GM23338 (cell line): ENCODE measurements around the gene TM7SF2. TPM values are rescaled to one million over a fixed set of nuclear protein-coding genes. Genes with fewer than 3 reads are reported as not detected.

Experiments
- ATAC-seq: fragments of 200-7000 bp; cut with Tn5 transposase; 3 replicates; pipeline ENCODE4 v1.9.1; 2020
- DNase-seq: peaks from one replicate; pipeline ENCODE4 v3.0.0-alpha.2; 2015; ENCODE audit warnings: low spot score
- H2AFZ ChIP-seq: fragments of 200-600 bp; sonication (generic); 2 replicates; pipeline ENCODE4 v1.8.0; 2016; ENCODE audit warnings: antibody characterized with exemption, mild to moderate bottlenecking, moderate library complexity
- H3F3A ChIP-seq: fragments of 200-600 bp; sonication (generic); replicated peaks from 2 replicates; pipeline ENCODE4 v1.8.0; 2017; ENCODE audit warnings: antibody characterized with exemption, mixed run types, low read depth
- H3K27ac ChIP-seq: fragments of 200-600 bp; sonication (generic); 2 replicates; pipeline ENCODE4 v1.6.1; 2016; ENCODE audit warnings: low read depth
- H3K27me3 ChIP-seq: fragments of 200-600 bp; sonication (generic); 2 replicates; pipeline ENCODE4 v1.8.0; 2016; ENCODE audit warnings: mild to moderate bottlenecking, mixed run types, moderate library complexity; ENCODE audit not compliant: insufficient read depth
- H3K36me3 ChIP-seq: fragments of 200-600 bp; sonication (generic); 2 replicates; pipeline ENCODE4 v1.8.0; 2016; ENCODE audit warnings: mild to moderate bottlenecking; ENCODE audit not compliant: insufficient read depth
- H3K4me1 ChIP-seq: fragments of 200-600 bp; sonication (generic); 2 replicates; pipeline ENCODE4 v1.8.0; 2016; ENCODE audit warnings: mild to moderate bottlenecking, moderate library complexity; ENCODE audit not compliant: insufficient read depth
- H3K4me2 ChIP-seq: fragments of 200-600 bp; sonication (generic); 2 replicates; pipeline ENCODE4 v1.7.1; 2017; ENCODE audit warnings: mixed run types
- H3K4me3 ChIP-seq: fragments of 200-600 bp; sonication (generic); 2 replicates; pipeline ENCODE4 v1.6.1; 2016; ENCODE audit warnings: mixed run types
- H3K79me2 ChIP-seq: fragments of 200-600 bp; sonication (generic); replicated peaks from 2 replicates; pipeline ENCODE4 v1.8.0; 2017; ENCODE audit warnings: mild to moderate bottlenecking; ENCODE audit not compliant: insufficient read depth
- H3K9me2 ChIP-seq: fragments of 200-600 bp; sonication (generic); 2 replicates; pipeline ENCODE4 v1.8.0; 2017; ENCODE audit not compliant: insufficient read depth
- H4K20me1 ChIP-seq: fragments of 200-600 bp; sonication (generic); replicated peaks from 2 replicates; pipeline ENCODE4 v1.8.0; 2017; ENCODE audit warnings: mild to moderate bottlenecking; ENCODE audit not compliant: insufficient read depth
- H3K27ac Mint-ChIP-seq: 2 replicates; pipeline ENCODE4 v1.8.0; 2020; ENCODE audit warnings: inconsistent platforms, mild to moderate bottlenecking, moderate library complexity, mixed read lengths
- H3K27me3 Mint-ChIP-seq: 3 replicates; pipeline ENCODE4 v1.8.0; 2022; ENCODE audit warnings: low read depth, mild to moderate bottlenecking, moderate library complexity, mixed read lengths, inconsistent platforms; ENCODE audit not compliant: insufficient read depth, poor library complexity
- H3K36me3 Mint-ChIP-seq: 3 replicates; pipeline ENCODE4 v1.8.0; 2021; ENCODE audit warnings: low read depth, mild to moderate bottlenecking, inconsistent platforms, moderate library complexity, mixed read lengths
- H3K4me1 Mint-ChIP-seq: 3 replicates; pipeline ENCODE4 v1.8.0; 2020; ENCODE audit warnings: mild to moderate bottlenecking, inconsistent platforms, mixed read lengths
- H3K4me3 Mint-ChIP-seq: 3 replicates; pipeline ENCODE4 v1.8.0; 2021; ENCODE audit warnings: moderate library complexity, mild to moderate bottlenecking, inconsistent platforms, mixed read lengths
- H3K9me3 Mint-ChIP-seq: 3 replicates; pipeline ENCODE4 v1.8.0; 2020; ENCODE audit warnings: moderate library complexity, mild to moderate bottlenecking, inconsistent platforms, mixed read lengths
- CREB1 ChIP-seq: fragments of 250-450 bp; sonication (Bioruptor Pico); IDR thresholded peaks from 2 replicates; pipeline ENCODE4 v1.5.0; 2020; ENCODE audit warnings: low read depth, mild to moderate bottlenecking, moderate library complexity
- CTCF ChIP-seq, 2 experiments: fragments of 200-600 bp in 1 of 2; sonication (generic) in 1 of 2; conservative IDR thresholded peaks; 2 replicates each; pipeline versions ENCODE4 v1.5.1 to v1.6.1; 2016 to 2017; ENCODE audit warnings: antibody characterized with exemption in 2 of 2, low read depth in 2 of 2, mild to moderate bottlenecking in 2 of 2, moderate library complexity in 1 of 2
- EZH2 ChIP-seq: fragments of 200-600 bp; sonication (generic); IDR thresholded peaks from one replicate; pipeline ENCODE4 v1.8.0; 2017; ENCODE audit warnings: antibody characterized with exemption, mild to moderate bottlenecking, low read depth; ENCODE audit not compliant: unreplicated experiment
- EZH2phosphoT487 ChIP-seq: fragments of 200-600 bp; sonication (generic); IDR thresholded peaks from one replicate; pipeline ENCODE4 v1.8.1; 2018; ENCODE audit warnings: antibody characterized with exemption; ENCODE audit not compliant: unreplicated experiment
- JUNB ChIP-seq: IDR thresholded peaks from one replicate; pipeline ENCODE4 v1.6.1; 2016; ENCODE audit warnings: antibody characterized with exemption; ENCODE audit not compliant: unreplicated experiment
- NANOG ChIP-seq: IDR thresholded peaks from 2 replicates; pipeline ENCODE4 v1.6.1; 2016; ENCODE audit warnings: antibody characterized with exemption, borderline replicate concordance
- POLR2AphosphoS5 ChIP-seq: IDR thresholded peaks from 2 replicates; pipeline ENCODE4 v1.6.1; 2016; ENCODE audit warnings: antibody characterized with exemption, low read depth
- STAT1 ChIP-seq: IDR thresholded peaks from one replicate; pipeline ENCODE4 v1.6.1; 2016; ENCODE audit warnings: antibody characterized with exemption; ENCODE audit not compliant: unreplicated experiment
- ZNF114 ChIP-seq: fragments of 250-450 bp; sonication (Bioruptor Pico); IDR thresholded peaks from 2 replicates; pipeline ENCODE4 v1.5.0; 2020; ENCODE audit warnings: mild to moderate bottlenecking, moderate library complexity
- ZNF331 ChIP-seq: fragments of 250-450 bp; sonication (Bioruptor Pico); IDR thresholded peaks from 2 replicates; pipeline ENCODE4 v1.5.0; 2020; ENCODE audit warnings: low read depth, mild to moderate bottlenecking, moderate library complexity
- ZNF462 ChIP-seq: fragments of 250-450 bp; sonication (Bioruptor Pico); IDR thresholded peaks from 2 replicates; pipeline ENCODE4 v1.5.0; 2020; ENCODE audit warnings: mild to moderate bottlenecking, moderate library complexity
- polyA plus RNA-seq: library from polyadenylated mRNA; unstranded; fragments of >200 nt; fragmentation: Nextera tagmentation; extraction: Ambion mirVana; gene quantifications from 2 replicates; pipeline ENCODE4 v1.2.1, GENCODE V29; 2016
- total RNA-seq: library from RNA; depleted of rRNA; stranded (reverse); fragments of >200 nt; shearing (Covaris generic); gene quantifications from 2 replicates; pipeline ENCODE4 v1.2.3, GENCODE V29; 2014
- TF ChIP-seq, protein P1 (sequence below): IDR thresholded peaks from 2 replicates; pipeline ENCODE4 v1.6.1; 2016; ENCODE audit warnings: antibody characterized with exemption
- TF ChIP-seq, protein P2 (sequence below): IDR thresholded peaks from one replicate; pipeline ENCODE4 v1.6.1; 2018; ENCODE audit warnings: antibody characterized with exemption; ENCODE audit not compliant: unreplicated experiment

The TM7SF2 gene
- total and polyA plus RNA-seq, 2 experiments from 2014 or later, result 43.5 to 82.3 TPM

- Histone ChIP-seq H3K27me3 (no peaks in the 10 kb centered on the region), H3F3A (peaks cover 27% of the 10 kb centered on the region), H3K36me3 (peaks cover 20% of the 10 kb centered on the region), H3K9me2 (no peaks in the 10 kb centered on the region), H3K4me3 (no peak overlapping the region), H2AFZ (no peak overlapping the region), H3K4me1 (peaks cover 11% of the 10 kb centered on the region), H3K79me2 (peaks cover 41% of the 10 kb centered on the region), H3K27ac (no peak overlapping the region), H4K20me1 (peaks cover 10% of the 10 kb centered on the region), H3K4me2 (no peak overlapping the region)
- no peak for ATAC-seq
- H3K27ac Mint-ChIP-seq, result no peak overlapping the region; the same call in 1 of the 2 replicates
- DNase-seq, result no peak
- H3K4me1 Mint-ChIP-seq, result peaks cover 12% of the 10 kb centered on the region
- no peak for TF ChIP-seq ZNF462 (CRISPR knock-in tag)
- TF ChIP-seq POLR2AphosphoS5, result no peak
- no peak for TF ChIP-seq CTCF (conservative IDR thresholded peaks at IDR 0.05; ENCODE audit: low read depth in 2 of 2)
- no peak for TF ChIP-seq JUNB
- TF ChIP-seq CREB1 (CRISPR knock-in tag), result no peak
- no peak for TF ChIP-seq ZNF114 (CRISPR knock-in tag)
- no peak for TF ChIP-seq EZH2phosphoT487
- TF ChIP-seq, protein P1, sequence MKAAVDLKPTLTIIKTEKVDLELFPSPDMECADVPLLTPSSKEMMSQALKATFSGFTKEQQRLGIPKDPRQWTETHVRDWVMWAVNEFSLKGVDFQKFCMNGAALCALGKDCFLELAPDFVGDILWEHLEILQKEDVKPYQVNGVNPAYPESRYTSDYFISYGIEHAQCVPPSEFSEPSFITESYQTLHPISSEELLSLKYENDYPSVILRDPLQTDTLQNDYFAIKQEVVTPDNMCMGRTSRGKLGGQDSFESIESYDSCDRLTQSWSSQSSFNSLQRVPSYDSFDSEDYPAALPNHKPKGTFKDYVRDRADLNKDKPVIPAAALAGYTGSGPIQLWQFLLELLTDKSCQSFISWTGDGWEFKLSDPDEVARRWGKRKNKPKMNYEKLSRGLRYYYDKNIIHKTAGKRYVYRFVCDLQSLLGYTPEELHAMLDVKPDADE, result no peak
- TF ChIP-seq, protein P2, sequence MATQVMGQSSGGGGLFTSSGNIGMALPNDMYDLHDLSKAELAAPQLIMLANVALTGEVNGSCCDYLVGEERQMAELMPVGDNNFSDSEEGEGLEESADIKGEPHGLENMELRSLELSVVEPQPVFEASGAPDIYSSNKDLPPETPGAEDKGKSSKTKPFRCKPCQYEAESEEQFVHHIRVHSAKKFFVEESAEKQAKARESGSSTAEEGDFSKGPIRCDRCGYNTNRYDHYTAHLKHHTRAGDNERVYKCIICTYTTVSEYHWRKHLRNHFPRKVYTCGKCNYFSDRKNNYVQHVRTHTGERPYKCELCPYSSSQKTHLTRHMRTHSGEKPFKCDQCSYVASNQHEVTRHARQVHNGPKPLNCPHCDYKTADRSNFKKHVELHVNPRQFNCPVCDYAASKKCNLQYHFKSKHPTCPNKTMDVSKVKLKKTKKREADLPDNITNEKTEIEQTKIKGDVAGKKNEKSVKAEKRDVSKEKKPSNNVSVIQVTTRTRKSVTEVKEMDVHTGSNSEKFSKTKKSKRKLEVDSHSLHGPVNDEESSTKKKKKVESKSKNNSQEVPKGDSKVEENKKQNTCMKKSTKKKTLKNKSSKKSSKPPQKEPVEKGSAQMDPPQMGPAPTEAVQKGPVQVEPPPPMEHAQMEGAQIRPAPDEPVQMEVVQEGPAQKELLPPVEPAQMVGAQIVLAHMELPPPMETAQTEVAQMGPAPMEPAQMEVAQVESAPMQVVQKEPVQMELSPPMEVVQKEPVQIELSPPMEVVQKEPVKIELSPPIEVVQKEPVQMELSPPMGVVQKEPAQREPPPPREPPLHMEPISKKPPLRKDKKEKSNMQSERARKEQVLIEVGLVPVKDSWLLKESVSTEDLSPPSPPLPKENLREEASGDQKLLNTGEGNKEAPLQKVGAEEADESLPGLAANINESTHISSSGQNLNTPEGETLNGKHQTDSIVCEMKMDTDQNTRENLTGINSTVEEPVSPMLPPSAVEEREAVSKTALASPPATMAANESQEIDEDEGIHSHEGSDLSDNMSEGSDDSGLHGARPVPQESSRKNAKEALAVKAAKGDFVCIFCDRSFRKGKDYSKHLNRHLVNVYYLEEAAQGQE, result no peak
- no peak for TF ChIP-seq ZNF331 (CRISPR knock-in tag)
- no peak for TF ChIP-seq NANOG
- TF ChIP-seq STAT1, result no peak
- TF ChIP-seq EZH2, result no peak
- H3K9me3 Mint-ChIP-seq, result no peaks in the 10 kb centered on the region; the same call in 2 of the 3 replicates
- peaks cover 11% of the 10 kb centered on the region for H3K27me3 Mint-ChIP-seq
- H3K36me3 Mint-ChIP-seq, result peaks cover 73% of the 10 kb centered on the region
- H3K4me3 Mint-ChIP-seq, result peak overlapping the region; percentile 52
Measured at GRCh38 chr11:65124480-65125196, 13.0 kb downstream of the TM7SF2 start.
